Measurements from ENCODE around the gene KCNC2. TPM values are rescaled to one million over a fixed set of nuclear protein-coding genes. Genes with fewer than 3 reads are reported as not detected.

Gene KCNC2
- total and polyA plus RNA-seq, 9 of the 15 experiments (the other 6 are each of a cell fraction or from before 2014, with no cell fraction given) = not detected

- H3K27ac ChIP-seq (ENCODE audit: extremely low read depth, low read depth, low read length) = no peak overlapping the region
- in situ Hi-C loops (cut with MboI) (no loop called here), intact Hi-C loops (cut with micrococcal nuclease) (no loop called here)
- no peak overlapping the region for H3K9ac ChIP-seq (ENCODE audit: insufficient read depth in 1 of 2, low read depth in 2 of 2, low read length in 2 of 2)
- TF ChIP-seq WHSC1 (IDR thresholded peaks at IDR 0.05; ENCODE audit: low read length) = no peak
- TF ChIP-seq POLR3A (IDR thresholded peaks at IDR 0.05; ENCODE audit: borderline replicate concordance, extremely low read depth, insufficient read depth, insufficient read length) = no peak
- no peak for TF ChIP-seq POLR2AphosphoS2 (IDR thresholded peaks at IDR 0.05; ENCODE audit: low read length)
- no peak for TF ChIP-seq ARID3B (CRISPR knock-in tag; IDR thresholded peaks at IDR 0.05; ENCODE audit: borderline replicate concordance)
- no peak for TF ChIP-seq CTCFL (IDR thresholded peaks at IDR 0.05; ENCODE audit: borderline replicate concordance, insufficient read depth, low read depth, low read length, poor library complexity, severe bottlenecking)
- TF ChIP-seq ZFP30 (CRISPR knock-in tag; IDR thresholded peaks at IDR 0.05; ENCODE audit: borderline replicate concordance) = no peak
- TF ChIP-seq FOXO4 (CRISPR knock-in tag; IDR thresholded peaks at IDR 0.05) = no peak
- TF ChIP-seq ZFX (CRISPR knock-in tag; IDR thresholded peaks at IDR 0.05) = no peak
- no peak for TF ChIP-seq KLF16 (IDR thresholded peaks at IDR 0.05)
- TF ChIP-seq HEY1 (CRISPR knock-in tag; IDR thresholded peaks at IDR 0.05; ENCODE audit: borderline replicate concordance) = no peak
- no peak for TF ChIP-seq HCFC1 (IDR thresholded peaks at IDR 0.05; ENCODE audit: low read depth, low read length)
- TF ChIP-seq YY1 (IDR thresholded peaks at IDR 0.05; ENCODE audit: borderline replicate concordance in 1 of 3, control insufficient read depth in 1 of 3, extremely low read depth in 1 of 3, insufficient read depth in 3 of 3, insufficient read length in 1 of 3, insufficient replicate concordance in 2 of 3, low read depth in 1 of 3, low read length in 2 of 3) = no peak
- TF ChIP-seq SREBF2 (CRISPR knock-in tag; IDR thresholded peaks at IDR 0.05) = no peak
- no peak for TF ChIP-seq ZNF12 (CRISPR knock-in tag; IDR thresholded peaks at IDR 0.05)
- no peak for TF ChIP-seq ELK1 (CRISPR knock-in tag; IDR thresholded peaks at IDR 0.05)
- POLR2A ChIA-PET = no interaction called here
- H3K4me1 ChIP-seq (replicated peaks in 1 of 2; ENCODE audit: control insufficient read depth in 2 of 2, insufficient read depth in 2 of 2, low read length in 2 of 2) = no peaks in the 10 kb centered on the region
- no peak for FAIRE-seq
- no peak for ATAC-seq
- 0% methylated on average over 2 of the region's 2 CpGs for WGBS (ENCODE audit: insufficient coverage, low coverage, missing lambda C conversion rate)
- no TSS peak for BruUV-seq (replicated peaks)
- H3K9me3 ChIP-seq (replicated peaks; ENCODE audit: control insufficient read depth, insufficient read depth, low read depth, low read length) = no peaks in the 10 kb centered on the region
- no peaks in the 10 kb centered on the region for H3K36me3 ChIP-seq (ENCODE audit: control insufficient read depth, insufficient read depth, low read length)
- H4K20me1 ChIP-seq (replicated peaks; ENCODE audit: control insufficient read depth, insufficient read depth, low read length) = no peaks in the 10 kb centered on the region
- CTCF ChIA-PET (ENCODE audit: low intra/inter-chr PET ratio) = no interaction called here
- H3K4me3 ChIP-seq = no peak overlapping the region
- DNase-seq (ENCODE audit: extremely low read depth in 1 of 4, low spot score in 3 of 4) = no peak
- H3K9me1 ChIP-seq (ENCODE audit: control insufficient read depth, insufficient read depth, low read length) = no peaks in the 10 kb centered on the region
- no peaks in the 10 kb centered on the region for H3K79me2 ChIP-seq (ENCODE audit: control insufficient read depth, insufficient read depth, low read length)
- no peaks in the 10 kb centered on the region for H3K27me3 ChIP-seq (ENCODE audit: control insufficient read depth in 2 of 2, insufficient read depth in 2 of 2, low read length in 2 of 2)
- H2AFZ ChIP-seq (ENCODE audit: low read depth, low read length) = no peak overlapping the region
- no peak overlapping the region for H3K4me2 ChIP-seq (ENCODE audit: insufficient read depth, low read length)
Measured at GRCh38 chr12:75000120-75000519, 209.5 kb downstream of the KCNC2 start.
